ENCODE measurements around the gene HARBI1.

Gene HARBI1, protein sequence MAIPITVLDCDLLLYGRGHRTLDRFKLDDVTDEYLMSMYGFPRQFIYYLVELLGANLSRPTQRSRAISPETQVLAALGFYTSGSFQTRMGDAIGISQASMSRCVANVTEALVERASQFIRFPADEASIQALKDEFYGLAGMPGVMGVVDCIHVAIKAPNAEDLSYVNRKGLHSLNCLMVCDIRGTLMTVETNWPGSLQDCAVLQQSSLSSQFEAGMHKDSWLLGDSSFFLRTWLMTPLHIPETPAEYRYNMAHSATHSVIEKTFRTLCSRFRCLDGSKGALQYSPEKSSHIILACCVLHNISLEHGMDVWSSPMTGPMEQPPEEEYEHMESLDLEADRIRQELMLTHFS

GRCh38 chr11:46617134-46617971 lies at the start of gene HARBI1, which contains the start of gene ATG13:
Gene HARBI1 (minus strand): TSS chr11:46617227. CDS start chr11:46616237, 990 bp downstream.
Gene ATG13 (plus strand): TSS chr11:46617553. CDS start chr11:46644292, 26,739 bp downstream.
- DNase-seq = peak; percentile 63

DNA sequence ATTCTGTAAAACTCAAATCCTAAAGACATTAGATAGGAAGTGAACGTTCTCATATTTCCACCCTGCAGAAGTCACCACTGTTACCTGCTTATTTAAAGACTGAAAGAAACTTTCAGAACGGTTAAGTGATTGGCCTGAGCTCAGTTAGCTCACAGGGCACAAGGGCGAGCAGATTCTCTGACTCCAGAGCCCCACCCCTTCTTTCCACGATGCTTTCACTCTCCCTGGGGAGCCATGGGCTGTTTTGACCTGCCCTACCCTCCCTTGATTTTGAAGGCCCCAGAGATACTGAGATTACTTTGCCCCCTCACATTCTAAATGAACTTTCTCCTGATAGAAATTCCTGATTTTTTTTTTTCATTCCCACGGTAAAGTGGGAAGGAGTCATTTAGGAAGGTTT lies 49.5 kb upstream of the HARBI1 start:
- DNase-seq = no peak

DNA sequence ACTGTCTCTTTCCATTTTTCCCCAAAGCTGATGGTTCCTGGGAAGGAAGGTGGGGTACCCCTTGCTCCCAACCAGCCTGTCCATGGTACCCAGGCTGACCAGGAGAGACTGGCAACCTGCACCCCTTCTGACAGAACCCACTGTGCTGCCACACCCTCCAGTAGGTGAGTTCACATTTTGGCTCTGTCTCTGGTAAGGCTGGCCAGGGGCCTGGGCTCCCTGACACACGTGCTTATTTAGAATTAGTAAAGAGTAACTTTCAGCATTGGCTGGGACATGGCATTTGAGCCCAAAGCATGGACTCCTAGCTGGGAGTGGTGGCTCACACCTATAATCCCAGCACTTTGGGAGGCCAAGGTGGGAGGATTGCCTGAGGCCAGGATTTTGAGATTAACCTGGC lies 48.3 kb upstream of the HARBI1 start:
- DNase-seq = no peak

GRCh38 chr11:46664612-46665011 lies 47.6 kb upstream of the HARBI1 start:
- DNase-seq = no peak

DNA sequence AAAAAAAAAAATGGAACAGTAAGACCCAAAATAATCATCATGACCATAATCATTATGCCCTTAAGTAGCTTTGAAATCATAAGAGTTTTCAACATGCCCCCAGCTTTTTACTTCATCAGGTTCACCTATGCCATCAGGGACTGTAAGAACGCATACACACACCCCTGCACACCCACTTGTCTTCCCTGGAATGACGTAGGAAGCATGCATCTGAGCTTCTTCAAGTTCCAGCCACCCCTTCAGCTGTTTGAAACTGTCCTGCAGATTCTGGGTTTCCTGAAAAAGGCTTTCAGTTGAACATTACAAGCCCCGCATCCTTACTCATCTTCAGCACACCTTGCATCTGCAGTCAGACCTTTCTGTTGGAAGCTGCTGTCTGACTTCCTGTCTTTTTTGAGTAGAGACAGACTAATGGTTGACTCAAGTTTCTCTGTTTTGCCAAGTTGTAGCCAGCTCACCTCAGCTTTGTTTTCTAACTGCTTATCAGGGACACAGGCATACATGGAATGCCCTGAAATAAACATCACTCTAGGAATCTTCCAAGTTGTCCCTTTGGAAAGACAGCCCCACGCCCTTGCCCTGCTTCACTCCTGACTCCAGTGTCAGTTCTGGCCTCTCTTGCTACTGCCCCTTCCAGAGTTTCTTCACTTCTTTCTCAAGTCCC lies 46.4 kb upstream of the HARBI1 start:
- DNase-seq = no peak

- DNase-seq = no peak
These were observed 45.3 kb upstream of the HARBI1 start for GRCh38 chr11:46662366-46662765.

- no peak for DNase-seq
These were observed 44.8 kb upstream of the HARBI1 start for GRCh38 chr11:46661836-46662235.

GRCh38 chr11:46659908-46660307 lies 42.9 kb upstream of the HARBI1 start:
- DNase-seq = no peak

DNA sequence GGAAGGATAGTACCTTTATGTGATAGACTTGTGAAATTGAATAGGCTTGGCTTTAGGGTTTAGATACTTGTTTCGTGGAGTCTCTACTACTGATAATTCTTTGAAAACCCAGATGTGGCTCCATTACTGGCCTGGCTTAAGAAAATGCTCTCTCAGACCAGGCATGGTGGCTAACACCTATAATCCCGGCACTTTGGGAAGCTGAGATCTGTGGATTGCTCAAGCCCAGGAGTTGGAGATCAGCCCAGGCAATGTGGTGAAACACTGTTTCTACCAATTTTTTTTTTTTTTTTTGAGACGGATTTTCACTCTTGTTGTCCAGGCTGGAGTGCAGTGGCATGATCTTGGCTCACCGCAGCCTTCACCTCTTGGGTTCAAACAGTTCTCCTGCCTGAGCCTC lies 41.2 kb upstream of the HARBI1 start:
- no peak for DNase-seq

DNA sequence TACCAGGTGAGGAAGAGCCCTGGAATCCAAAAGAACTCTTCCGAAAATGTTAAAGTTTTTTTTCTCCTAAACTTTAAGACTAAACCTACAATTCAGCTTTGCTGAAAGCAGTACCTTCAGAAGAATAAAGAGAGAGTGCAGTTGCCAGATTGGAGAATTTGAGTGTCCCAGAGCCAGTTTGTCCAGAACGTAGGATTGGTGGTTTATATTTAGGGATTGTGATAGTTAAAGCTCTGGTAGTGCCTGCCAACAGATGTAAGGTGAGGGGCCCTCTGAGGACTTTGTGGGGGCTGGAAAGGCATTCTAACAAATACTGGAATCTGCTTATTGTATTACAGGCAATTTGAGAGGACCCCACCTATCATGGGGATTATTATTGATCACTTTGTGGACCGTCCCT lies 40.2 kb upstream of the HARBI1 start:
- DNase-seq = no peak

- DNase-seq = no peak
These were observed 38.6 kb upstream of the HARBI1 start for GRCh38 chr11:46655631-46656030.

- peak; percentile 46 for DNase-seq
These were observed 32.2 kb upstream of the HARBI1 start for GRCh38 chr11:46649180-46649738.

DNA sequence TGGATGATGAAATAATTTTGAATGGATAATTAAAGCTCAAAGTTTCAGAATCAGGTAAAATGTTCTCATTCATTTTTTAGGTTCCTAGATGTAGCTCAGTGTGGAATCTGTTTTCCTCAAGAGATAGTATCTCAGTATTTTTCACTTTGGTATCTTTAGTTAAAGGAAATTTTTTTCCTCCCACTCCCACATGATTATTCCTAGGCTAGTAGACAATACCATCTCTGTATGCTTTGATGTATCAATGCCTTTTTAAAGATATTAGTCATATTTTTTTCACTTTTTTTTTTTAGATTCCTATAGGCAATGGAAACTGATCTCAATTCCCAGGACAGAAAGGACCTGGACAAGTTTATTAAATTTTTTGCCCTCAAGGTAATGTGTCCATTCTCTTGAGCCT lies 27.0 kb upstream of the HARBI1 start:
- DNase-seq = no peak

GRCh38 chr11:46643531-46643930 lies 26.5 kb upstream of the HARBI1 start:
- no peak for DNase-seq

- DNase-seq = no peak
These were observed 25.8 kb upstream of the HARBI1 start for GRCh38 chr11:46642627-46643335.

DNA sequence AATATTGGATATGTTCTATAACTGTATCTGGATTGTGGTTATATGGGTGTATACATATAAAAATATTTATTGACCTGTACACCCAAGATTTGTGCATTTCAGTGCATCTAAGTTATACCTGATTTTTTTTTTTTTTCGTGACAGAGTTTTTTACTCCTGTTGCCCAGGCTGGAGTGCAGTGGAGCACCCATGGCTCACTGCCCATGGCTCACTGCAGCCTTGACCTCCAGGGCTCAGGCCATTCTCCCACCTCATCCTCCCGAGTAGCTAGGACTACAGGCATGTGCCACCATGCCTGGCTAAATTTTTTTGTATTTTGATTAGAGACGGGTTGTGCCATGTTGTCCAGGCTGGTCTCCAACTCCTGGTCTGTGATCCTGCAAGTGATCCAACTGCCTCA lies 24.6 kb upstream of the HARBI1 start:
- no peak for DNase-seq

GRCh38 chr11:46640036-46640788 lies 23.2 kb upstream of the HARBI1 start:
- no peak for DNase-seq

DNA sequence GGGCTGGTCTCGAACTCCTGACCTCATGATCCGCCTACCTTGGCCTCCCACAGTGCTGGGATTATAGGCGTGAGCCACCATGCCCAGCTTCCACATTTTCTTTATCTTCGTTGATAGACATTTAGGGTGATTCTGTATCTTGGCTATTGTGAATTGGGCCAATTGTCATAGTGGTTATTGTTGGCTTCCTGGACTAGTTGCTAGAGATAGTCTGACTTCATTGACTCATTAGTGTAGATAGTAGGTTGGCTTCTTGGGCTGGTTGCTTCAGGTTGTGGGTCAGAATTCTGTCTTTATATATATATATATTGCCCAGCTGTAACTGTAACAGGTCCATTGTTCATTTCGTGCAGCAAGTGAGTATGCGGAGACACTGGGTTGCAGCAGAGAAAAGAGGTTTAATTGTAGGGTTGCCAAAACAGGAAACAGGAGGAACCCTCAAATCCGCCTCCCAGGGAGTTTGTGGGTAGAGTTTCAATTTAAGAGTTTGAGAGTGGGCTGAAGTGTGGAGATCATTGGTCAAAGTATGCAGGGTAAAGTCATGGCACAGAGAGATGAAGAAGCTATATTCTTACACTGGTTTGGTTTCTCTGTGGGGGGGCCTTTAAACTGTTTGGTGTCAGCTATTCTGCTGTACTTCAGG lies 22.3 kb upstream of the HARBI1 start:
- peak; percentile 10 for DNase-seq

GRCh38 chr11:46637546-46637945 lies 20.5 kb upstream of the HARBI1 start:
- no peak for DNase-seq

DNA sequence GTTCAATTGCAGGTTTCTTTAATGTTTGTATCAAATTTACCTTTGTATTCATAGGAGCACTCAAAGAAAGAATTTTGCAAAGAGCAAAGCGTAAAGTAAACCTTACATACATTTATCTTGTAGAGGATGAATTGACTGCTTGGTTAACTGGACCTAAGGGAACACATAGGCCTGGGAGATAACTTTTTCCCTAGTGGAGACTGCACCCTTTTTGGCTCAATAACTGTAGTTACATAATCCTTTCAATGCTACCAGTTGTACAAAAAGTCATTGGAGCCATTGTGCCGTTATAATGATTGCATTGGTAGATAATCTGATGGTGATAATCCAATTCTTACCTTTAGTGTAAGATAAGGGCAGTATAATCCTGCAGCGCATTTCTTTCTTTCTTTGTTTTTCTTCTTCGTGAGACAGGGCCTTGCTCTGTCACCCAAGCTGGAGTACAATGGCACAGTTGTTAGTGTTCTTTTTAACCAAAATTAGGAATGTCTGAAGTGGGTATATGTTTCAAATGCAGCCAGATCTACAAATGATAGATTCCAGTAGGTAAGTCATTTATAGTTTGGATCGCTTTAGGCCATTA lies 18.6 kb upstream of the HARBI1 start:
- no peak for DNase-seq
